Dermis microvascular lymphatic vessel endothelial cell (primary cell): Measurements from ENCODE around the gene BLCAP. TPM values are rescaled to one million over a fixed set of nuclear protein-coding genes. Genes with fewer than 3 reads are reported as not detected.
"Not testable (repeated sequence)": the region's sequence is repeated elsewhere in the genome, so short reads cannot be mapped to it uniquely, and the experiment has no call there.

ENCODE experiments used
- DNase-seq, 2 donors: peaks; one replicate each; pipeline versions ENCODE4 v3.0.0 to v3.0.0-alpha.2; 2010; ENCODE audit warnings: low read depth in 2 of 2
- total RNA-seq: library from RNA; depleted of rRNA; stranded (reverse); fragments of >200 nt; gene quantifications from 2 replicates; pipeline ENCODE4 v1.2.1, GENCODE V29; 2014

BLCAP gene
- total RNA-seq = 33.5 and 65.0 TPM in 2 replicates

GRCh38 chr20:37527638-37528445, at the start of gene BLCAP:
Gene BLCAP, minus strand, starts transcription at chr20:37527876. Its CDS starts 8,702 bp downstream, at chr20:37519174.
- DNase-seq = peak; percentile 63 to 88

- not testable (repeated sequence) for DNase-seq
Observed at GRCh38 chr20:37577436-37577835, 49.8 kb upstream of the BLCAP start.

GRCh38 chr20:37576911-37577310, 49.2 kb upstream of the BLCAP start:
- no peak for DNase-seq

- DNase-seq = no peak
Observed at GRCh38 chr20:37575884-37576283, 48.2 kb upstream of the BLCAP start.

GRCh38 chr20:37574199-37574890, 46.7 kb upstream of the BLCAP start:
- DNase-seq = no peak

GRCh38 chr20:37573626-37574198, 46.0 kb upstream of the BLCAP start:
- no peak for DNase-seq

- no peak for DNase-seq
Observed at GRCh38 chr20:37571033-37571432, 43.4 kb upstream of the BLCAP start.

- no peak for DNase-seq
Observed at GRCh38 chr20:37570419-37570818, 42.7 kb upstream of the BLCAP start.

GRCh38 chr20:37567671-37568588, 40.3 kb upstream of the BLCAP start:
- DNase-seq = peak in 1 of 2 donors; percentile 8

- DNase-seq = no peak
Observed at GRCh38 chr20:37567331-37567665, 39.6 kb upstream of the BLCAP start.

GRCh38 chr20:37566590-37567330, 39.1 kb upstream of the BLCAP start:
- no peak for DNase-seq

- no peak for DNase-seq
Observed at GRCh38 chr20:37565134-37565811, 37.6 kb upstream of the BLCAP start.

- peak in 1 of 2 donors; percentile 26 for DNase-seq
Observed at GRCh38 chr20:37564388-37565133, 36.9 kb upstream of the BLCAP start.

- no peak for DNase-seq
Observed at GRCh38 chr20:37564016-37564387, 36.3 kb upstream of the BLCAP start.

- DNase-seq = no peak
Observed at GRCh38 chr20:37562695-37563480, 35.2 kb upstream of the BLCAP start.

- DNase-seq = no peak
Observed at GRCh38 chr20:37560629-37561028, 33.0 kb upstream of the BLCAP start.

- no peak for DNase-seq
Observed at GRCh38 chr20:37559312-37560027, 31.8 kb upstream of the BLCAP start.

GRCh38 chr20:37558779-37559178, 31.1 kb upstream of the BLCAP start:
- DNase-seq = no peak
